ENCODE data around the gene PTPRN2. TPM values are rescaled to one million over a fixed set of nuclear protein-coding genes. Genes with fewer than 3 reads are reported as not detected.

The PTPRN2 gene
- total and polyA plus RNA-seq, 2 of the 8 experiments (the other 6 are each of a cell fraction or from before 2014, with no cell fraction given): 2.6 to 4.5 TPM

DNA sequence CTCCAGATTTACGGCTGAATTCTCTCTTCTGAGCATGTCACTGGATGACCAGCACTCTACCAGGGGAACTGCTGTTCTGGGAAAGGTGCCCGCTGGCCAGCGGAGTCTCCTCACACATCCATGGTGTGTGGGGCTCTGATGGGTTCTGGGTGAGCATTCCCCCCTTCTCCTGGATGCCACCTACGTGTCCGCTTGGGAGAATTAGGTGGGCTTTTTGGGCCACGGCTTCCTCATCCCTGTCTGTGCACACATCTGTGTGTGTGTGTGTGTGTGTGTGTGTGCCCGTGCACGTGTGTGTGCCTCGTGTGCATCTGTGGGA, 1087.8 kb downstream of the PTPRN2 start:
- TF ChIP-seq NANOG (IDR thresholded peaks at IDR 0.05; ENCODE audit: insufficient read depth, low read depth, low read length, poor library complexity, severe bottlenecking): no peak
- TF ChIP-seq EP300 (IDR thresholded peaks at IDR 0.05; ENCODE audit: borderline replicate concordance in 1 of 2, low read depth in 2 of 2, low read length in 2 of 2): no peak
- no peak for TF ChIP-seq SP2 (IDR thresholded peaks at IDR 0.05; ENCODE audit: low read length)
- TF ChIP-seq CBX5 (IDR thresholded peaks at IDR 0.05; ENCODE audit: low read depth, low read length): no peak
- Histone ChIP-seq H4K5ac (ENCODE audit: insufficient read length, low read depth, low read length) (no peak overlapping the region), H3K27me3 (replicated peaks in 1 of 4; ENCODE audit: control insufficient read depth in 3 of 4, extremely low read depth in 1 of 4, insufficient read depth in 3 of 4, low read length in 3 of 4) (peaks cover 0 to 35% (median 18%) of the 10 kb centered on the region in 4 experiments; a peak in 6 of 7 replicates), H2BK12ac (ENCODE audit: low read depth, low read length) (no peak overlapping the region), H3K36me3 (ENCODE audit: control insufficient read depth in 2 of 4, insufficient read depth in 4 of 4, low read length in 3 of 4) (no peaks in the 10 kb centered on the region), H2BK15ac (ENCODE audit: low read length) (no peak overlapping the region), H3K9me3 (ENCODE audit: insufficient read depth in 2 of 2, low read depth in 1 of 2, low read length in 1 of 2) (0 out of 4 replicates have a peak, but pooled peaks cover 0 to 2% of the 10 kb centered on the region in 2 experiments), H3K4me1 (replicated peaks in 1 of 4; ENCODE audit: control insufficient read depth in 3 of 4, insufficient read depth in 4 of 4, low read length in 3 of 4) (peaks cover 0 to 2% (median 0%) of the 10 kb centered on the region in 4 experiments; a peak in 1 of 7 replicates), H2BK20ac (ENCODE audit: low read length) (no peak overlapping the region), H2BK5ac (ENCODE audit: low read depth, low read length) (no peak overlapping the region), H3K9ac (replicated peaks in 1 of 4; ENCODE audit: extremely low read depth in 1 of 4, low read depth in 3 of 4, low read length in 3 of 4) (no peak overlapping the region), H3K79me2 (ENCODE audit: control insufficient read depth in 1 of 2, insufficient read depth in 2 of 2, low read length in 2 of 2) (no peaks in the 10 kb centered on the region), H2AFZ (ENCODE audit: low read length) (no peak overlapping the region), H3K4ac (replicated peaks; ENCODE audit: insufficient read length, low read depth, low read length) (no peak overlapping the region), H3K14ac (ENCODE audit: insufficient read length) (no peak overlapping the region), H3K4me2 (ENCODE audit: insufficient read depth in 1 of 2, low read depth in 2 of 2, low read length in 2 of 2) (no peak overlapping the region), H4K91ac (replicated peaks; ENCODE audit: insufficient read length, low read length) (no peak overlapping the region), H2BK120ac (replicated peaks; ENCODE audit: low read depth, low read length) (no peak overlapping the region), H3K23me2 (ENCODE audit: low read depth, low read length) (no peaks in the 10 kb centered on the region), H3K18ac (ENCODE audit: extremely low read depth, low read length) (no peak overlapping the region), H3K23ac (ENCODE audit: insufficient read length) (no peak overlapping the region), H4K8ac (ENCODE audit: extremely low read depth, insufficient read depth, low read length) (no peak overlapping the region), H3K79me1 (ENCODE audit: low read depth, low read length) (no peaks in the 10 kb centered on the region; the same call in 1 of the 2 replicates), H3K56ac (replicated peaks; ENCODE audit: insufficient read length, low read depth, low read length) (no peak overlapping the region), H3K27ac (ENCODE audit: low read depth, low read length) (no peak overlapping the region), H2AK5ac (ENCODE audit: low read depth, low read length) (no peak overlapping the region), H3K4me3 (ENCODE audit: extremely low read depth in 1 of 4, insufficient read depth in 2 of 4, low read depth in 3 of 4, low read length in 4 of 4) (no peak overlapping the region), H4K20me1 (replicated peaks in 1 of 2; ENCODE audit: control insufficient read depth in 1 of 2, insufficient read depth in 2 of 2, low read length in 2 of 2) (peaks cover 0 to 6% of the 10 kb centered on the region in 2 experiments)
- ChIA-PET POLR2A (ENCODE audit: partially characterized antibody) (no interaction called here), CTCF (ENCODE audit: partially characterized antibody) (interaction anchor here (1.1 kb wide), 1 partner anchor 16 kb away, joined by 3 read pairs; no protein-coding TSS in a partner anchor)
- DNase-seq (ENCODE audit: low read depth in 1 of 2, low spot score in 2 of 2) (peak in 1 of 2 experiments; percentile 35), FAIRE-seq (no peak)
- 91% methylated on average over 9 of the region's 9 CpGs; no CpG with 5 or more reads in 1 of the 2 experiments for WGBS, 2 experiments (ENCODE audit: extremely low coverage in 1 of 2, insufficient coverage in 1 of 2, insufficient read length in 1 of 2, insufficient replicate concordance in 2 of 2, low coverage in 1 of 2, low lambda C conversion rate in 2 of 2, missing lambda C conversion rate in 1 of 2)

Measured in H1 (cell line).